Adipocyte (in vitro differentiated cells): ENCODE data around the gene PIAS3.

Experiments
- DNase-seq: peaks from one replicate; pipeline ENCODE4 v3.0.0-alpha.2; 2015; ENCODE audit warnings: low read depth
- H3K27me3 ChIP-seq: replicated peaks from 2 replicates; pipeline ENCODE4 v1.7.0; 2013; ENCODE audit warnings: mild to moderate bottlenecking, low read length, moderate library complexity; ENCODE audit not compliant: control insufficient read depth, insufficient read depth
- H3K36me3 ChIP-seq: 2 replicates; pipeline ENCODE4 v1.7.0; 2013; ENCODE audit warnings: low read length, mild to moderate bottlenecking, moderate library complexity; ENCODE audit not compliant: control insufficient read depth, insufficient read depth, severe bottlenecking
- H3K4me1 ChIP-seq: 2 replicates; pipeline ENCODE4 v1.7.0; 2013; ENCODE audit warnings: mild to moderate bottlenecking, low read length, moderate library complexity; ENCODE audit not compliant: control insufficient read depth, insufficient read depth
- H3K4me3 ChIP-seq: 2 replicates; pipeline ENCODE4 v1.7.0; 2013; ENCODE audit warnings: mild to moderate bottlenecking, low read length, moderate library complexity
- H3K9ac ChIP-seq: 2 replicates; pipeline ENCODE4 v1.7.0; 2013; ENCODE audit warnings: mild to moderate bottlenecking, low read length, moderate library complexity
- H3K9me3 ChIP-seq: 2 replicates; pipeline ENCODE4 v1.7.0; 2013; ENCODE audit warnings: mild to moderate bottlenecking, low read length, moderate library complexity; ENCODE audit not compliant: control insufficient read depth

The PIAS3 gene

DNA sequence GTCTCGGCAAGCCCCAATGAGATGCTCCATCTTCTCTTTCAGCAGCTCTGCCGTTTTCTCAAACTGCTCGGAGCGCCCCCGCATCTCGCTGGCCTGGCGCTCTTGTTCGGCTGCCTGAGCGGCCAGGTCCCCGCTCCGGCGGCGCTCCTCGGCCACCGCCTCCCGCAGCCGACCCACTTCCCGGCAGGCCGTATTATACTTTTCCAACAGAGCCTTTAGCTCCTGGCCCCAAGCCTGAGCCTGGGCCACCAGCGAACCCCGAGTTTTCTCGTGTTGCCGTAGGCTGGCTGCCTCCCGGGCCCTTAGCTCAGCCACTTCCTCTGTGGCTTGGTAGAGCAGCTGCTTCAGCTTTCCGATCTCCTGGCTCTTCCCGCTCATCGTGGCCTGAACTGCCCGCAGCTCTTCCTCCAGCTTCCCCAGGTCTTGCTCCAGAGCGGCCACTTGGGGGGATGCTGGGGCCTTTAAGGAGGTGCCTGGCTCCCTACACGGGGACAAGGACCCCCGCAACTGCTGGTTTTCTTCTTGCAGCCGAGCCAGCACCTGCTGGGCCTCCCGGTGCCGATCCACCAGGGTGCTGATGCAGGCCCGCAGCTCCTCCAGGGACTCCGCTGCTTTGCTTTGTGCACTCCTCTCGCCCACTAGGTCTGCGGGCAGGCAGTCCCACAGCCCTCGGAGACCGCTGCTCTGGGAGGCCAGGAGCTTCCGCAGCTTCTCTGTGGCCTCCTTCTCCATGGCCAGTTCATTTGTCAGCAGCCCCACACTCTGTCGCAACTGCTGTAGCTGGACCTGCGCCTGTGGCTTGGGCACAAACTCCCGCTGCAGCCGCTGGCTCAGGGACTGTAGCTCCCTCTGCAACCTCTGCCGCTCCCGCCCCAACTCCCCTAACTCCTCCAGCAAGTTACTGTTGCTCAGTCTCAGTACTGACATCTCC is 13.4 kb upstream of the PIAS3 start:
- Histone ChIP-seq H3K9ac (peak overlapping the region; percentile 86), H3K4me3 (peak overlapping the region; percentile 83), H3K36me3 (peaks cover 6% of the 10 kb centered on the region), H3K4me1 (peaks cover 24% of the 10 kb centered on the region), H3K27me3 (no peaks in the 10 kb centered on the region), H3K9me3 (no peaks in the 10 kb centered on the region)
- peak; percentile 39 for DNase-seq

- Histone ChIP-seq H3K9ac (no peak overlapping the region), H3K27me3 (no peaks in the 10 kb centered on the region), H3K4me3 (no peak overlapping the region), H3K9me3 (no peaks in the 10 kb centered on the region), H3K36me3 (peaks cover 19% of the 10 kb centered on the region), H3K4me1 (peaks cover 28% of the 10 kb centered on the region)
- DNase-seq: no peak
Observed at GRCh38 chr1:145868232-145868631, 9.4 kb upstream of the PIAS3 start.

GRCh38 chr1:145863282-145864018 is 4.6 kb upstream of the PIAS3 start:
- Histone ChIP-seq H3K4me1 (peaks cover 15% of the 10 kb centered on the region), H3K27me3 (no peaks in the 10 kb centered on the region), H3K36me3 (peaks cover 19% of the 10 kb centered on the region), H3K9ac (no peak overlapping the region), H3K9me3 (no peaks in the 10 kb centered on the region), H3K4me3 (no peak overlapping the region)
- DNase-seq: no peak

- Histone ChIP-seq H3K9ac (peak overlapping the region; percentile 97), H3K27me3 (no peaks in the 10 kb centered on the region), H3K4me1 (peaks cover 26% of the 10 kb centered on the region), H3K4me3 (peak overlapping the region; percentile 97), H3K36me3 (peaks cover 20% of the 10 kb centered on the region), H3K9me3 (no peaks in the 10 kb centered on the region)
- DNase-seq: peak; percentile 96
Observed at GRCh38 chr1:145859491-145860023, 676 bp upstream of the PIAS3 start.

- Histone ChIP-seq H3K9me3 (no peaks in the 10 kb centered on the region), H3K4me1 (peaks cover 23% of the 10 kb centered on the region), H3K27me3 (no peaks in the 10 kb centered on the region), H3K4me3 (peak overlapping the region; percentile 97), H3K9ac (peak overlapping the region; percentile 97), H3K36me3 (peaks cover 32% of the 10 kb centered on the region)
- peak; percentile 62 for DNase-seq
Observed at GRCh38 chr1:145858238-145858900, 512 bp downstream of the PIAS3 start.

DNA sequence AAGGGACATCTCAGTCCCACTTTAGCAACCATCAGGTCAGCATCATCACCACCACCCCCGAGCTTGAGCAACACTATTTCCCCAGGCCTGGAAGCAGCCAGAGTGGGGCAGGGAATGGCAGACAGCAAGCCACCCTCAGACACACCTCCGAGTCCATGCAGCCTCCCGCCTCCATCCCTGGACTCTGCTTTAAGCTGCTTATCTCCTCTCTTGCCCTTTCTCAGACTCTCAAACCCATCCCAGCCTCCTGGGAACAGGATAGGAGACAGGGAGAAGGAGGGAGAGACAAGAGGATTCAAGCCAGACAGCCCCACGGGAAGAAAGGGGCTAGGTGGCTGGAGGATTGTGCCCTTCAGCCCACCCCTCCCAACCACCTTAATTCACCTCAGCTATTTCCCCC is 1.7 kb downstream of the PIAS3 start:
- peaks cover 44% of the 10 kb centered on the region for H3K36me3 ChIP-seq
- no peaks in the 10 kb centered on the region for H3K27me3 ChIP-seq
- H3K9ac ChIP-seq: peak overlapping the region; percentile 34
- H3K9me3 ChIP-seq: no peaks in the 10 kb centered on the region
- DNase-seq: no peak
- peak overlapping the region; percentile 97 for H3K4me3 ChIP-seq
- H3K4me1 ChIP-seq: peaks cover 19% of the 10 kb centered on the region

DNA sequence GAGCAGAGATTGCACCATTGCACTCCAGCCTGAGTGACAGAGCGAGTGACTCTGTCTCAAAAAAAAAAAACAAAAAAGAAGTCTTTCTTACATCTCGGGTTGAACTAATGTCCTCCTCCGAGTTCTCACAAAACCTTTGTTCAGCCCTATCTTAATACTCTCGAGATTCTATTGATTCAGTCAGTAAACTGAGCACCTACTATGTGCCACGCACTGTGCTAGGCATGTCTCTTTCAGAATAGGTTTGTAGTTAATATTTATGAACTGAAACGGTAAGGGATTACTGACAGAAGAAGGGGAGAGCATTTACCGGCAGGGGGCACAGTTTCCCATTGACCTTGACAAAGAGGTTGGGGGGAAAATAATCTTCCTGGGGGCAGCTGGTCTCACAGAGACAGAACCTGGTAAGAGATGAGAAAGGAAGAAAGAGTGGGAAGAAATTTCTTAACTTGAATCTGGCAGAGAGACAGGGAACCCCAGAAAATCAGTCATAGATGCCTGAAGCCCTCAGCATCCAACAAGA is 3.4 kb downstream of the PIAS3 start:
- Histone ChIP-seq H3K4me3 (no peak overlapping the region), H3K36me3 (peaks cover 60% of the 10 kb centered on the region), H3K27me3 (no peaks in the 10 kb centered on the region), H3K4me1 (peaks cover 19% of the 10 kb centered on the region), H3K9me3 (no peaks in the 10 kb centered on the region), H3K9ac (no peak overlapping the region)
- no peak for DNase-seq

DNA sequence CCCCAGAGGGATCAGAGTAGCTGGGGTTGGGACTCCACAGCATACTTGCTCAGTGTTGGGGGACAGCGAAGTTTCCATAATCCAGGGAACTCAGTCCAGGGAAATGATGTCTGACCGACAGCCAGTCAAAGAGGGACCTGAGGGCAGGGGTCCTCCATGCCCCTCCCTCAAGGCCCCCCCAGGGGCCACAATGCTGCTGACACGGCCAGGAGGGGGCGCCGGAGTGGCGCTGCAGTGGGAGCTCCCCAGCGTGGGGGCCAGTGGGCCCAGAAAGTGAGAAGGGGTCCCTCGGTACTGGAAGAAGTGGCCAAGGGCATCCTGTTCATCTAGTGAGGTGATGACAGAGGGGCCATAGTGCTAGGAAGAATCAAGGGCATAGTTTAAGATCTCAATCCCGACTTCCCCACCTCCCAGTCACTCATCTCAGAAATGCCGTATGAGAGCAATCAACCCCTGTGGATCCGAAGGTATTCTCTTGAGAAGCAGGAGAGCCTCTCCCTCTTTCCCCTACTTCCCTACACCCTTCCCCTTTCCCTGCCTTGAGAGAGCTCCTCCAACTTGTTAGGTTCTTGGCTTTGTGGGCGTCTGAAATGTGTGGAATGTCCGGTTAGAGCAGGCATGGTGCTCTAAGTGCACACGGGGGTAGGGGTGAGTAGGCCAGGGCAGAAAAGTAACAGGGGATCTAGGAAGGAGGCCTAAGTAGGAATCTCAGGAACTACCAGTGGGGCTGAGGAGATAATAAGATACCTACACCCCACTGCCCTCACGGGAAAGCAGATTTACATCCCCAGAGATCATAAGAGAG is 9.3 kb downstream of the PIAS3 start:
- Histone ChIP-seq H3K9ac (peak overlapping the region; percentile 39), H3K9me3 (no peaks in the 10 kb centered on the region), H3K4me3 (no peak overlapping the region), H3K36me3 (peaks cover 69% of the 10 kb centered on the region), H3K4me1 (peaks cover 20% of the 10 kb centered on the region), H3K27me3 (no peaks in the 10 kb centered on the region)
- DNase-seq: peak; percentile 75

- H3K9me3 ChIP-seq: no peaks in the 10 kb centered on the region
- no peak for DNase-seq
- no peak overlapping the region for H3K9ac ChIP-seq
- H3K27me3 ChIP-seq: no peaks in the 10 kb centered on the region
- H3K4me3 ChIP-seq: no peak overlapping the region
- H3K4me1 ChIP-seq: peaks cover 20% of the 10 kb centered on the region
- peaks cover 60% of the 10 kb centered on the region for H3K36me3 ChIP-seq
Observed at GRCh38 chr1:145847827-145848226, 11.1 kb downstream of the PIAS3 start.

DNA sequence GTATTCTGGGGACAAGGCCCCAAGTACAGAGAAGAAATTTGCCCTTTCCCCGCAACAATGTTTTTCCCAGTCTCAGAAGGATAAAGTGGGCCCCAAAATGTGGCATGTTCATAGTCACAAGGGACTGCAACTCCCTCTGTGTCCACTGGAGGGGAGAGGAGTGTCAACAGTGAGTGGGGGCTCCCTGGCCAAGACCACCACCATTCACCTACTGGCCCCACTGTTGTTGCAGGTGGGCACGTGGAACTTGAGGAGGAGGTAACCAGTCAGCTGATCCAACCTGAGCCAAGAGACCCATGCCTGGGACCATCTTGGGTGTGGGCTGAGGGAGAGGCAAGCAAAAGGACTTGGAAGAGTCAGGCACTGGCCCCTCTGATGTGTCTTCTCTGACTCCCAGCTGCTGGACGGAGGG is 12.7 kb downstream of the PIAS3 start:
- peak; percentile 64 for DNase-seq
- peaks cover 20% of the 10 kb centered on the region for H3K4me1 ChIP-seq
- H3K27me3 ChIP-seq: no peaks in the 10 kb centered on the region
- peaks cover 61% of the 10 kb centered on the region for H3K36me3 ChIP-seq
- no peaks in the 10 kb centered on the region for H3K9me3 ChIP-seq
- H3K4me3 ChIP-seq: peak overlapping the region; percentile 81
- peak overlapping the region; percentile 85 for H3K9ac ChIP-seq
